ENCODE measurements around the gene NAT10. TPM values are rescaled to one million over a fixed set of nuclear protein-coding genes. Genes with fewer than 3 reads are reported as not detected.

The NAT10 gene
- total RNA-seq, 1 experiment from 2014 or later: 103 TPM

- no peak overlapping the region for H2BK12ac ChIP-seq (ENCODE audit: insufficient read length, low read depth, low read length)
- no peak overlapping the region for H2BK120ac ChIP-seq (ENCODE audit: low read depth, low read length, poor library complexity, severe bottlenecking)
- no peaks in the 10 kb centered on the region for H3K9me3 ChIP-seq (ENCODE audit: control insufficient read depth, low read depth, low read length)
- no peak overlapping the region for H3K14ac ChIP-seq (ENCODE audit: insufficient read depth, low read length)
- no peaks in the 10 kb centered on the region; the same call in 1 of the 2 replicates for H3K27me3 Mint-ChIP-seq (ENCODE audit: low read depth)
- no peaks in the 10 kb centered on the region for H3K4me1 ChIP-seq (ENCODE audit: insufficient read depth, low read length)
- no peak overlapping the region for H4K8ac ChIP-seq (replicated peaks; ENCODE audit: insufficient read length, low read depth, low read length)
- H2BK15ac ChIP-seq (ENCODE audit: low read depth, low read length): no peak overlapping the region
- H3K79me2 ChIP-seq (ENCODE audit: insufficient read depth, low read length): no peaks in the 10 kb centered on the region
- H3K36me3 Mint-ChIP-seq (ENCODE audit: insufficient read depth in 1 of 3, low read depth in 3 of 3): no peaks in the 10 kb centered on the region
- H3K9ac ChIP-seq (ENCODE audit: extremely low read depth, insufficient read length, low read length): no peak overlapping the region
- no peak overlapping the region for H2BK5ac ChIP-seq (ENCODE audit: insufficient read length, low read length)
- no peak overlapping the region for H2AFZ ChIP-seq (ENCODE audit: low read length)
- H4K20me1 ChIP-seq (ENCODE audit: control insufficient read depth, insufficient read depth, insufficient read length): no peaks in the 10 kb centered on the region
- H3K4me3 Mint-ChIP-seq: no peak overlapping the region
- no peaks in the 10 kb centered on the region for H3K9me3 Mint-ChIP-seq
- no peaks in the 10 kb centered on the region for H3K79me1 ChIP-seq (ENCODE audit: insufficient read depth, low read depth, low read length, poor library complexity, severe bottlenecking)
- H3K56ac ChIP-seq (ENCODE audit: insufficient read length, low read depth, low read length): no peak overlapping the region
- no peak for TF ChIP-seq CTCF (conservative IDR thresholded peaks at IDR 0.05)
- peaks cover under 1% of the 10 kb centered on the region for H3K23me2 ChIP-seq (ENCODE audit: insufficient read length, low read depth, low read length, poor library complexity, severe bottlenecking)
- peaks cover 14 to 15% of the 10 kb centered on the region in 2 experiments for H3K4me1 Mint-ChIP-seq
- no peak overlapping the region for H3K27ac Mint-ChIP-seq
- no peak for DNase-seq
- no peak overlapping the region for H2AK5ac ChIP-seq (ENCODE audit: insufficient read length, low read length)
- no peak overlapping the region for H3K18ac ChIP-seq (ENCODE audit: insufficient read length, low read depth, low read length)
- H4K5ac ChIP-seq (ENCODE audit: insufficient read length, low read depth, low read length): no peak overlapping the region
- no peak overlapping the region for H4K91ac ChIP-seq (ENCODE audit: insufficient read length, low read depth, low read length)
- no CpG with 5 or more reads among the region's 5 CpGs for WGBS (ENCODE audit: extremely low coverage, insufficient read length, low lambda C conversion rate)
- no peak overlapping the region for H3K4me2 ChIP-seq (ENCODE audit: insufficient read depth, insufficient read length, low read length)
- H3T11ph ChIP-seq (ENCODE audit: low read length): no peak overlapping the region
- H3K27me3 ChIP-seq (ENCODE audit: insufficient read depth, low read length): no peaks in the 10 kb centered on the region
- H3K23ac ChIP-seq (ENCODE audit: insufficient read length, low read depth, low read length): no peak overlapping the region
- H3K27ac ChIP-seq (ENCODE audit: insufficient read length, low read depth, low read length): no peak overlapping the region
- no peak overlapping the region for H3K4ac ChIP-seq (ENCODE audit: low read depth, low read length)
- no peak overlapping the region for H2BK20ac ChIP-seq (ENCODE audit: low read depth, low read length, poor library complexity, severe bottlenecking)
Measured at GRCh38 chr11:34181251-34181650, 75.8 kb downstream of the NAT10 start.

All from H9 (cell line).